Measurements from ENCODE around the gene VAT1L.

VAT1L gene

DNA sequence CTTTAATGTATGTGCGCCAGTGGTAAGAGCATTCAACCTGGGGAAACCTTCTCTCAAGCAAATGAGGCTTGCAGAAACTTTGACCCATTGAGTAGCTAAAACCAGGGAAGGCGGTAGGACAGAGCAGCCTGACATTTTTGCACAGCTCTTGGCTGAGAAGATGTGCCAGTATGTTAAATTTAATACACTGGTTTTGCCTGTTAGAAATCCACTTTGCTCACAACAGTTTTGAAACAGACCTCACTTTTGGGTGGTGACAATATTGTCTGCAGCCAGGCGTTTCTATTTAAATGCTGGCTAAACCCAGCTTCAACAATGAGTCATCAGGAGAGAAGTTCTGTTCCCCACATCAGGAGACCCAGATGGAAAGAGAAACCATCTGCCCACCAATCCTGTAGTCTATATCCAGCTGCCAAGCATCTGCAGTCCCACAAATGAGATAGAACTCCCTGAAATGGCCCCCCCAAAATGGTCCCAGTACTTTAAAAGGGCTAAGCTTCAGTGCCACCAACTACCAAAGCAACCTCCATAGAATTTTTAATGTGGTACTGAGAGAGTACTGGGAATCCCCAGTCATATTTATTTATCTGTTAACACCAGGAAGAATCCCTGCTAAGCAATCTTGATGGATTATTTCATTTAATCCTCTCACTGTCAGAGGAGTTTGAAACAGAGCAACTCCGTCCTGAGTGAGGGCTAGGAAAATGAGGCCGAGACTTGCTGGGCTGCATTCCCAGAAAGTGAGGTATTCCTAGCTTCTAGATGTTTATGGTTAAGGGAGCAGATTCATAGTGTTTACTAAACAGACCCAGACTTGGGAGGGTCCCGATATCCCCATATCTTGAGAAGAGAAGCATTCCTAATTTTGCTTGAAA lies 205.0 kb downstream of the VAT1L start:
- peak in 1 of 2 donors; percentile 5 for DNase-seq (ENCODE audit: low read depth in 2 of 2)
- no peak for TF ChIP-seq CTCF (IDR thresholded peaks at IDR 0.05; ENCODE audit: low read depth, low read length)
- no peak overlapping the region for H3K4me3 ChIP-seq (replicated peaks in 1 of 2; ENCODE audit: low read depth in 2 of 2, low read length in 2 of 2)

- H3K4me3 ChIP-seq (replicated peaks in 1 of 2; ENCODE audit: low read depth in 2 of 2, low read length in 2 of 2): no peak overlapping the region
- no peak for TF ChIP-seq CTCF (IDR thresholded peaks at IDR 0.05; ENCODE audit: low read depth, low read length)
- DNase-seq (ENCODE audit: low read depth in 2 of 2): no peak
Measured at GRCh38 chr16:77995843-77996455, 207.6 kb downstream of the VAT1L start.

- DNase-seq (ENCODE audit: low read depth in 2 of 2): no peak
- no peak for TF ChIP-seq CTCF (IDR thresholded peaks at IDR 0.05; ENCODE audit: low read depth, low read length)
- H3K4me3 ChIP-seq (replicated peaks in 1 of 2; ENCODE audit: low read depth in 2 of 2, low read length in 2 of 2): no peak overlapping the region
Measured at GRCh38 chr16:77998350-77999023, 210.1 kb downstream of the VAT1L start.

DNA sequence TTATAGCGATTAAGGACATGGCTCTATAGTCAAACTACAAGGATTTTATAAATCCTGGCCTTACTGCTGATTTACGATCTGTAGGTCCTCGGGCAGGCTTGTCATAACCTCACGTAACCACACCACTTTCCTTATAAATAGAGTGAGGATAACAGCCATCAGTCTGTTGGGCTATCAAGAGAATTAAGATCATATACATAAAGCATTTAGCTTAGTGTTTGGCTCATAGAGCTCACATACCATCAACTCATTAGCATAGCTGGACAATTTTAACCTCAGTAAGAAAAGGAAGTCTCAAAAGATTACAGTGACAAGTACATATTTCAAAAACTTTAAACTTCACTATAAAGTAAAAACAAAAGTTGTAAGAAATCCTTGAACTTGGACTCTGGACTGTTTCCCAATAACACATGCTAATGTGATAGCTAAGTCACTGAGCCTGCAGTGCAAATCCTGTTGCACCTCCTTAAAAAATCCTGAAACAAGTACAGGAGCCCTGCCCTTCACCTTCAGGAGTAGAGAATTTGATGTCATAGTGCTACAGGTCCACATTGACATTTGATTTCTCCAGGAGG lies 213.2 kb downstream of the VAT1L start:
- no peak overlapping the region for H3K4me3 ChIP-seq (replicated peaks in 1 of 2; ENCODE audit: low read depth in 2 of 2, low read length in 2 of 2)
- no peak for TF ChIP-seq CTCF (IDR thresholded peaks at IDR 0.05; ENCODE audit: low read depth, low read length)
- DNase-seq (ENCODE audit: low read depth in 2 of 2): no peak

GRCh38 chr16:78002915-78003538 lies 214.7 kb downstream of the VAT1L start:
- peak; percentile 84 to 87 for DNase-seq (ENCODE audit: low read depth in 2 of 2)
- H3K4me3 ChIP-seq (replicated peaks in 1 of 2; ENCODE audit: low read depth in 2 of 2, low read length in 2 of 2): no peak overlapping the region
- peak; percentile 81 for TF ChIP-seq CTCF (IDR thresholded peaks at IDR 0.05; ENCODE audit: low read depth, low read length)

- no peak overlapping the region for H3K4me3 ChIP-seq (replicated peaks in 1 of 2; ENCODE audit: low read depth in 2 of 2, low read length in 2 of 2)
- no peak for TF ChIP-seq CTCF (IDR thresholded peaks at IDR 0.05; ENCODE audit: low read depth, low read length)
- DNase-seq (ENCODE audit: low read depth in 2 of 2): no peak
Measured at GRCh38 chr16:78004517-78004916, 216.2 kb downstream of the VAT1L start.

Measured in cardiac fibroblast (primary cell).